DMS 273 treated with DMSO at 0.1 percent for 48 hours (cell line): ENCODE results near the gene TBC1D7.

Experiments used
- DNase-seq: peaks from one replicate; lab custom pipeline; 2025; lab: John Stamatoyannopoulos, UW

Gene TBC1D7

GRCh38 chr6:13272131-13273046 is 55.9 kb downstream of the TBC1D7 start:
- no peak for DNase-seq

GRCh38 chr6:13268913-13269518 is 59.3 kb downstream of the TBC1D7 start:
- DNase-seq = no peak

- DNase-seq = no peak
Measured at GRCh38 chr6:13267142-13267651, 61.1 kb downstream of the TBC1D7 start.

GRCh38 chr6:13263669-13264068 is 64.7 kb downstream of the TBC1D7 start:
- no peak for DNase-seq

GRCh38 chr6:13262302-13263230 is 65.8 kb downstream of the TBC1D7 start:
- no peak for DNase-seq

- no peak for DNase-seq
Measured at GRCh38 chr6:13261464-13261994, 66.8 kb downstream of the TBC1D7 start.

- DNase-seq = no peak
Measured at GRCh38 chr6:13260831-13261230, 67.5 kb downstream of the TBC1D7 start.

GRCh38 chr6:13260101-13260598 is 68.2 kb downstream of the TBC1D7 start:
- DNase-seq = no peak

GRCh38 chr6:13259393-13259792 is 68.9 kb downstream of the TBC1D7 start:
- DNase-seq = no peak

GRCh38 chr6:13256266-13257001 is 71.9 kb downstream of the TBC1D7 start:
- DNase-seq = no peak
